Measurements from ENCODE around the gene POU2AF1.

DNA sequence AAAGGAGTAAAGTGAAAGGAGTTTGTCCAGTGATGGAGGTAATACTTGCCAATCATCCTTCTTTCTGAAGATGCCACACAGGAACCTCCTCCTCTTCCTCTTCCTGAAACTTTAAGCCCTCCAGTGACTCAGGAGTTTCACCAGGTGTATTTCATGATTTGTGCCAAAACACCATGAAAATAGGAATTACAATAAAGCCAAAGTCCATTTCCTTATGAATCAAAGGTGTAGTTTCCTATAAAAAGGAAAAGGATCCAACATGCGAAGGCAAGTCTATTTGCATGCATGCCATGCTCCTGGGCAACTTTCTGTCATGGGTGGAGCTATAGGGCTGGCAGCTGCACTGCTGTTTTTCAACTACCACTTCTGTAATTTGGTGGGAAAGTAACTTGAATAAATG is 9.8 kb upstream of the POU2AF1 start:
- TF ChIP-seq, protein P1, sequence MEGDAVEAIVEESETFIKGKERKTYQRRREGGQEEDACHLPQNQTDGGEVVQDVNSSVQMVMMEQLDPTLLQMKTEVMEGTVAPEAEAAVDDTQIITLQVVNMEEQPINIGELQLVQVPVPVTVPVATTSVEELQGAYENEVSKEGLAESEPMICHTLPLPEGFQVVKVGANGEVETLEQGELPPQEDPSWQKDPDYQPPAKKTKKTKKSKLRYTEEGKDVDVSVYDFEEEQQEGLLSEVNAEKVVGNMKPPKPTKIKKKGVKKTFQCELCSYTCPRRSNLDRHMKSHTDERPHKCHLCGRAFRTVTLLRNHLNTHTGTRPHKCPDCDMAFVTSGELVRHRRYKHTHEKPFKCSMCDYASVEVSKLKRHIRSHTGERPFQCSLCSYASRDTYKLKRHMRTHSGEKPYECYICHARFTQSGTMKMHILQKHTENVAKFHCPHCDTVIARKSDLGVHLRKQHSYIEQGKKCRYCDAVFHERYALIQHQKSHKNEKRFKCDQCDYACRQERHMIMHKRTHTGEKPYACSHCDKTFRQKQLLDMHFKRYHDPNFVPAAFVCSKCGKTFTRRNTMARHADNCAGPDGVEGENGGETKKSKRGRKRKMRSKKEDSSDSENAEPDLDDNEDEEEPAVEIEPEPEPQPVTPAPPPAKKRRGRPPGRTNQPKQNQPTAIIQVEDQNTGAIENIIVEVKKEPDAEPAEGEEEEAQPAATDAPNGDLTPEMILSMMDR (IDR thresholded peaks at IDR 0.05) = no peak
- TF ChIP-seq ZFX (IDR thresholded peaks at IDR 0.05; ENCODE audit: borderline replicate concordance) = no peak
